Thyroid gland (tissue), 4 donors: ENCODE measurements around the gene SPATS2L.

ENCODE experiments used
- POLR2A ChIP-seq, 2 donors: fragments of 450-650 bp; IDR thresholded peaks; one replicate each; pipeline ENCODE4 v1.6.1; 2017; ENCODE audit warnings: antibody characterized with exemption in 2 of 2, mild to moderate bottlenecking in 2 of 2, moderate library complexity in 1 of 2
- TF ChIP-seq, protein P1 (sequence below), 6 experiments: fragments of 200-600 bp in 3 of 6; fragments of 450-650 bp in 3 of 6; sonication (generic) in 3 of 6; IDR thresholded peaks; one replicate each; pipeline ENCODE4 v1.5.1; 2016 to 2019; ENCODE audit warnings: antibody characterized with exemption in 6 of 6, mild to moderate bottlenecking in 2 of 6, inconsistent platforms in 1 of 6, moderate library complexity in 1 of 6

DNA sequence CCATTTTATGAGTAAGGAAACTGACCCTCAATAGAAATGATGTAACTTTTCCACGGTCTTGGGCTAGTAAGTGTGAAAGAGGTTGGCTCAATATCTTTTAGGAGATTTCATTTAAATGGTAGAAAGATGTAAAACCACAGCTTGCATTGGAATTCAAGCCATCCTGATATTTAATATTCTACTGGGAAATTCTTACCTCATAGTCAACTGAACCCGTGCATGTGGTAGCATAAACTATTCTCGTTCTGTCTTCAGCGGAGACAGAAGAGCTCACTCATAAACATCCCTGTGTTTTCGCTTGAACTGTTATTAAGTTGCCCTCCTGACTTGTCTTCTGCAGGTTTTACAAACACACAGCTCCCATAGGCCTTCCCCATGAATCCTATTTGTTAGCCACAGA lies 8.5 kb upstream of the SPATS2L start:
- TF ChIP-seq POLR2A (IDR thresholded peaks at IDR 0.05): no peak
- TF ChIP-seq, protein P1, sequence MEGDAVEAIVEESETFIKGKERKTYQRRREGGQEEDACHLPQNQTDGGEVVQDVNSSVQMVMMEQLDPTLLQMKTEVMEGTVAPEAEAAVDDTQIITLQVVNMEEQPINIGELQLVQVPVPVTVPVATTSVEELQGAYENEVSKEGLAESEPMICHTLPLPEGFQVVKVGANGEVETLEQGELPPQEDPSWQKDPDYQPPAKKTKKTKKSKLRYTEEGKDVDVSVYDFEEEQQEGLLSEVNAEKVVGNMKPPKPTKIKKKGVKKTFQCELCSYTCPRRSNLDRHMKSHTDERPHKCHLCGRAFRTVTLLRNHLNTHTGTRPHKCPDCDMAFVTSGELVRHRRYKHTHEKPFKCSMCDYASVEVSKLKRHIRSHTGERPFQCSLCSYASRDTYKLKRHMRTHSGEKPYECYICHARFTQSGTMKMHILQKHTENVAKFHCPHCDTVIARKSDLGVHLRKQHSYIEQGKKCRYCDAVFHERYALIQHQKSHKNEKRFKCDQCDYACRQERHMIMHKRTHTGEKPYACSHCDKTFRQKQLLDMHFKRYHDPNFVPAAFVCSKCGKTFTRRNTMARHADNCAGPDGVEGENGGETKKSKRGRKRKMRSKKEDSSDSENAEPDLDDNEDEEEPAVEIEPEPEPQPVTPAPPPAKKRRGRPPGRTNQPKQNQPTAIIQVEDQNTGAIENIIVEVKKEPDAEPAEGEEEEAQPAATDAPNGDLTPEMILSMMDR (IDR thresholded peaks at IDR 0.05): no peak
